Fibroblast of mammary gland (primary cell): ENCODE measurements around the gene MT3.

Experiments
- DNase-seq: peaks from one replicate; pipeline ENCODE4 v3.0.0-alpha.2; 2010; ENCODE audit warnings: low read depth
- H3K4me3 ChIP-seq: 2 replicates; pipeline ENCODE4 v1.5.1; 2011; ENCODE audit warnings: low read depth, mild to moderate bottlenecking, low read length, moderate library complexity; ENCODE audit not compliant: control insufficient read depth
- TF ChIP-seq, protein P1 (sequence below): conservative IDR thresholded peaks from 2 replicates; pipeline ENCODE4 v1.5.1; 2011; ENCODE audit warnings: low read depth, low read length, inconsistent platforms; ENCODE audit not compliant: control insufficient read depth, insufficient read depth

The MT3 gene

GRCh38 chr16:56608876-56609462 lies 19.6 kb downstream of the MT3 start:
- H3K4me3 ChIP-seq: peak overlapping the region; percentile 81
- DNase-seq: no peak
- TF ChIP-seq, protein P1, sequence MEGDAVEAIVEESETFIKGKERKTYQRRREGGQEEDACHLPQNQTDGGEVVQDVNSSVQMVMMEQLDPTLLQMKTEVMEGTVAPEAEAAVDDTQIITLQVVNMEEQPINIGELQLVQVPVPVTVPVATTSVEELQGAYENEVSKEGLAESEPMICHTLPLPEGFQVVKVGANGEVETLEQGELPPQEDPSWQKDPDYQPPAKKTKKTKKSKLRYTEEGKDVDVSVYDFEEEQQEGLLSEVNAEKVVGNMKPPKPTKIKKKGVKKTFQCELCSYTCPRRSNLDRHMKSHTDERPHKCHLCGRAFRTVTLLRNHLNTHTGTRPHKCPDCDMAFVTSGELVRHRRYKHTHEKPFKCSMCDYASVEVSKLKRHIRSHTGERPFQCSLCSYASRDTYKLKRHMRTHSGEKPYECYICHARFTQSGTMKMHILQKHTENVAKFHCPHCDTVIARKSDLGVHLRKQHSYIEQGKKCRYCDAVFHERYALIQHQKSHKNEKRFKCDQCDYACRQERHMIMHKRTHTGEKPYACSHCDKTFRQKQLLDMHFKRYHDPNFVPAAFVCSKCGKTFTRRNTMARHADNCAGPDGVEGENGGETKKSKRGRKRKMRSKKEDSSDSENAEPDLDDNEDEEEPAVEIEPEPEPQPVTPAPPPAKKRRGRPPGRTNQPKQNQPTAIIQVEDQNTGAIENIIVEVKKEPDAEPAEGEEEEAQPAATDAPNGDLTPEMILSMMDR: no peak

DNA sequence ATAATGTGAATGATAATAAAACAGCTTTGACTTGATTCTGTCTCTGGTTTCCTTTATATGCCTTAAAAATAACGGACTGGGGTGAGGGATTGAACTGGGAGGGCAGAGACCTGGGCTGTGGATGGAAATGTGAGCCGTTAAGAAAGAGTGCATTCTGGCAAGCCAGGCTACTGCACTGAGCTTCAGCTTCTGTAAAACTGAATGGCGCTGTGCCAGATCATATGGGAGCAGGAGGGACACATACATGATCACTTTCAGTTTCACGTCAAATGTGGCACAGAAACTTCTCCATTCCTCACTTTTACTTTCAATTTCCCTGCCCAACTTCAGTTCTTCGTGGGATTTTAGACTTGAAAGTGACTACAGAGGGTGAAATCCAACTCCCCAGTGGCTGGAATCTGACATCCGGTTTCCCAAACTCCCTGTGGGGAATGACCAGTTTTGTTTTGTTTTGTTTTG lies 20.2 kb downstream of the MT3 start:
- peak overlapping the region; percentile 81 for H3K4me3 ChIP-seq
- TF ChIP-seq, protein P1: no peak
- peak; percentile 92 for DNase-seq

DNA sequence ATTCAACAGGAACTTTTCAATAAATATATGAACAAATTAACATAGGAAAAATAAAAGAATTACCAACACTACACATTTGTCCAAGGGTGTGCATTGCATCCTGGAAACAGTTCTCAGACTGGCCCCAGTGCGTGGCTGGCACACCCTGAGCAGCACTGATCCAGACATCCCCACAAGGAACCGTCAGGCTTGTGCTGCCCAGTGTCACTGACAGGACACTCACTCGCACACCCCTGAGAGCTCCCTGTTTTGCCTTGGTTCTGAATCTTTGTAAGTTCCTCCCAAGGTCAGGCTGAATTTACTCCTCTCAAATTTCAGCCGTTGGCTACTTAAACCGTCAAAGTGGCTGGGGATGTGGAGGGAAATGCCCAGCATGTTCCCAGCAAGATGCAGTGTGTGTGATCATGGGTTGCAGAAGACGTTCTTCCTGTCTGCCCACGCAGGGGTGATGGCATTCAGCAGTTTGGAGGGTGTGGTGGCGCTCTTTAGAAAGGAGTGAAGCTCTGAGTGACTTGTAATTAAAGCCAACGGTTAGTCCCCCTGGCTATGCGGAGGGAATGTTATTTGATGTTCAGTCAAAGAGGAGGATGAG lies 20.8 kb downstream of the MT3 start:
- peak overlapping the region; percentile 81 for H3K4me3 ChIP-seq
- DNase-seq: peak; percentile 98
- TF ChIP-seq, protein P1: no peak

DNA sequence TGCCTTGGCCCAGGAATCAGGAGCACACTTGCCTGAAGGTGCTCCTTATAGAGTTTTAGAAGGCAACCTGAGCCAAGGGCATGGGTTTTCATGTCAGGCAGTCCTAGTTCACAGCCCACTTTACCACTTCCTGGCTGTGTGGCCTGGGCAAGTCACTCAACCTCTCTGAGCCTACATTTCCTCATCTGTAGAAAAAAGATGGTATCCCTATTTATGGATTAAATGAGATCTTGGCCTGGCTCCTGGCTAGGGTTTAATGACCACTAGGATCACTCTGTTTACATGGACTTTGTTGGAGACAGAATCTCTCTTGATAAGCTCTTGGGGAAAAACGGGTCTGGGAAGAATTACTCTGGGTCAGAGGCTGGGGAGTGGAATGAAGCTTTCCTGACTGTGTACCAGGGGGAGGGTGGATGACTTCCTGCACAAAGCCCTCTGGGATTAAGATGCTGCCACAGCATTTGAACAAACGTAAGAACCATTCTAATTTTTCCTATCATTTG lies 21.3 kb downstream of the MT3 start:
- H3K4me3 ChIP-seq: peak overlapping the region; percentile 81
- TF ChIP-seq, protein P1: no peak
- DNase-seq: peak; percentile 73

DNA sequence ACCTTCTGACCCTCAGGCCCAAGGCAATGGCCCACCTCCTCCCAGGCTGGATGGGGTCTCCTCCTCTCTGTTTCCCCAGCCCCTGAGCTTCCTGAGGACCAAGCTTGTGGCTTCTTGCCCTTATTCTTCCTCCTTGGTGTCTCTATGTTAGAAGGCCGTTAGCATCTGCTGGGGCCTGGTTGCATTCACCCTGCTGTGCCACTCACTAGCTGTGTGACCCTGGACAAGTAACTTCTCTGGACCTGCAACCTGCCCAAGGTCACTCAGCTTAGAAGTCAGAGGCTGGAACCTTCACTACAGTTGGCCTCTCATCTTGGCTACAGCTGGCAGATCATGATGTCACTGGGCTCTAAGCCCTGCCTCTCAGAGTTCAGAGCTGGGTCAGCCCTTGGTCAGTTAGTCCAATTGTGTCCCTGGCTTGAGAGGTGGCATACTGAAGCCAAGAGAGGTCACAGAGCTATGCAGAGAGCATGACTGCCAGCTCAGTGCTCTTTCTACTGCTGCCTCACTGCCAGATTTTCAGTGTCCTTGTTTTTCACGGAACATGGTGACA lies 22.0 kb downstream of the MT3 start:
- TF ChIP-seq, protein P1: no peak
- no peak overlapping the region for H3K4me3 ChIP-seq
- peak; percentile 86 for DNase-seq

DNA sequence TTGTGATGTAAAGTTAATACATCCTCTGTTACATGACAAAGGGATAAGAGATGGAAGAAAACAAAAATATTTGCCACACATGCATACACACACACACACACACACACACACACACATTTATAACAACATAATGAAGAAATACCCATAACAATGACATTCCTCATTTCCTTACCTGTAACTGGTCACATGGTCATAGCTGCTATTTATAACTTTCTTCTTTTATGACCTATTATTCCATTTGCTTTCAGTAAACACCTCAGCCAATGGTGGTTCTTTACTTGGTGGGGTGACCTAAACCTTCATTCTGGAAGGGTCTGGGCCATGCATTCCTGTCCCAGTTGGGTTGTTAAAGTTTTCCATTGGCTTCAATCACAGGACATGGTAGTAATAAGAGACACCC lies 24.4 kb downstream of the MT3 start:
- H3K4me3 ChIP-seq: no peak overlapping the region
- TF ChIP-seq, protein P1: no peak
- no peak for DNase-seq

- H3K4me3 ChIP-seq: no peak overlapping the region
- TF ChIP-seq, protein P1: no peak
- DNase-seq: peak; percentile 67
These were observed 25.2 kb downstream of the MT3 start for GRCh38 chr16:56614549-56614991.
